Fibroblast of the conjunctiva (primary cell): ENCODE results near the gene POU4F2.
"Not testable (repeated sequence)": the region's sequence is repeated elsewhere in the genome, so short reads cannot be mapped to it uniquely, and the experiment has no call there.

Source experiments
- DNase-seq: peaks from one replicate; pipeline ENCODE4 v3.0.0-alpha.2; 2010; ENCODE audit warnings: low read depth

POU4F2 gene

DNA sequence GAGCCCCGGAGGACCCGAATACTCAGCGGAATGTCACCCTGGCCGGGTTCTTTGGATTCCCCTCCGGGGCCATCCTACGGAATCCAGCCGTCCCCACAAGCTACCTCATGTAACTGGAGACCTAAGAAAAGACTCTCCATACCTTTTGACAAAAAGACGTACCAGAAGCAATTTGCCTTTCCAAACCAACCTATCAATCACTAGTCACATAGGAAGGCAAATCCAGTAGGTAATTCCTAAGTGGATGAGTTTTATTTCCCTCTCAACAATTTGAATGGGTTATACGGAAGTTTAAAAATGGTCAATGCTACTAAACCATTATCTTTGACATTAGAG is 16.8 kb downstream of the POU4F2 start:
- no peak for DNase-seq

DNA sequence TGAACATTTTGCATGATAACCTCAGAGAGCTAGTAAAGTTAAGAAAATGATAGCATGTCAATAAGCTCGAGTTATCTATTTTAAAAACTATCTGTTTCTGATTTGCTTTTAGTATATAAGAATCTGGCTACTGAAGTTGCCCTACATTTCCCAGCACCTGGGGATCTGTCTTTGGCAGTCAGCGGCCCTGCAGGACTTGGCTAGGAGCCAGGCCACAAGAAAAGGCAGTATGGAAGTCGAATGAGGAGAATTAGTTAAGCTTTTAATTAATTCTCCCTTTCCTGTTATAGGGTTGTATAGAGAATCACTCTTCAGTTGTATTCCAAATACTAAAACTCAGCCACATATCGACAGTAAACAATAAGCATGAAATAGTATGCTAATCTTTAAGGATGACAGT is 22.7 kb downstream of the POU4F2 start:
- no peak for DNase-seq

- not testable (repeated sequence) for DNase-seq
Measured at GRCh38 chr4:146663968-146664311, 25.2 kb downstream of the POU4F2 start.

- no peak for DNase-seq
Measured at GRCh38 chr4:146674829-146675570, 36.3 kb downstream of the POU4F2 start.
